ENCODE results near the gene TMEM92.

TMEM92 gene

DNA sequence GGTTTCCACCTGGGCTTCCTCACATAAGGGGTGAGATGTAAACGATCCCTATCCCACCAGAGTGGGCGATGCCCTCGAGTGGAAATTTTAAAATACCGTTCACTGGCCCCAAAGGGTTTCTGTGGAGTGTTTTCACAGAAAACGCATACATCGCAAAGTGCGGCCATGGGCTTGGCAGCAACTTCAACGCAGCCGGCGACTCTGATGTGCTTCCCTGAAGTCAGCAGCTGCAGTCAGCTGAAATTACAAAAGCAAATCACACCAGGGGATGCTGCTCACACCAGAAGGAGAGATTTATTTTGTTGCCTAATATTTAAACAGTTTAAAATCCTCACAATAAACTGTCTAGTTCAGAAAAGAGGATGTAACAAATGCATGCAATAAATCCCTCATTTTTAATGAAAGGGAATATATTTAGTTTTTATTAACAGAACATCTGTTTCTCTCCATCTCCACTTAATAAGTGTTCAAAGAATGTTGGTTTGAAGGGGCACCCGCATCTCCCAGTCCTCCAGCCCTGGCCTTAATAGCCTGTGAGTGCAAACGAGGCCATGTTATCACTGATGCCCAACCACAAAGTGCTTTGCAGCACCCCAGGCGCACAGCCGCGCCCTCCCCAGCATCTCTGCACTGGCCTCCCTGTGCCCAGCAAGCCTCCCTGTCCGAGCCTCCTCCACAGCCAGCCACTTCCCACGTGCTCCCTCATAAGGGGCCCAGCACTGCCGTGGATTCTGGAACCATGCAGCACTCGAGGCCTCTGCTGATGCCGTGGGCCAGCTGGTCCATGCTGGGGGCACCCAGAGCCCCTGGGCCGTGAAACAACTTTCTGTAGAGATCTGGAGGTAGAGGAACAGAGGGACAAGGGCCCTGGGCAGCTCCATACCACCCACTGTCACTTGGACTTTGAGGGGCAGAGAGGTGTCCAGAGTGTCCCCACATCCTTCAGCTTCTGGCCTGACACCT lies 54.4 kb downstream of the TMEM92 start:
- H3K9me3 ChIP-seq = no peaks in the 10 kb centered on the region
- DNase-seq = no peak
- TF ChIP-seq CTCF (IDR thresholded peaks at IDR 0.05; ENCODE audit: low read depth, low read length) = no peak
- H3K4me3 ChIP-seq (ENCODE audit: low read depth, low read length) = no peak overlapping the region
- no peaks in the 10 kb centered on the region for H3K36me3 ChIP-seq
- no peaks in the 10 kb centered on the region for H3K4me1 ChIP-seq
- H3K27me3 ChIP-seq = peaks cover 9% of the 10 kb centered on the region; the same call in 1 of the 2 replicates

- H3K9me3 ChIP-seq = no peaks in the 10 kb centered on the region
- H3K4me1 ChIP-seq = no peaks in the 10 kb centered on the region
- no peak overlapping the region for H3K4me3 ChIP-seq (ENCODE audit: low read depth, low read length)
Observed at GRCh38 chr17:50329716-50330115, 55.5 kb downstream of the TMEM92 start.

DNA sequence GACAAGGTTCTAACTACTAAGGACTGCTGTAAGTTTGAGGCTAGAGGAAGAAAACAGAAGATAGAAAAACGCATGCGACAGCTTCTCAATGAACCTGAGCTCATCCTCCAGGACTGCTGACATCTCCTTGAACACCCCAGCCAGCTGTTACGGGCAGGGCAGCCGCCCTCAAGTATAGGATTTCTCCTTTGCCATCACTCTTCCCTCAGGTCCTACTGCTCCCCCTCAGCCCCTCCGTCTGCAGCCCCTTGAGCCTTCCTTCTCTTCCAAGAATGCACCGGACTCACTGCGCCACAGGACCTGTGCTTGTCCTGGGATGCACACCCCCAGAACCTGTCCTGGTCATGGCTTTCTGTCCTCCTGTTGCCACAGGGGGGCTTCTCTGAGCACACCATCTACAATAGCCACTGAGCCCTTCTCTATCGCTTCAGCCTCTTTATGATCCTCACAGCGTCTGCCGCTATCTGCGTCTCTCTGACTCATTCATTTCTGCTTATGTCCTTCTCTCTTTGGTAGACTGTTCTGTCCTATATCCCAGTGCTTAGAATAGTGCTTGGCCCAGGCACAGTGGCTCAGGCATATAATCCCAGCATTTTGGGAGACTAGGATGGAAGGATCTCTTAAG lies 56.0 kb downstream of the TMEM92 start:
- Histone ChIP-seq H3K4me1 (no peaks in the 10 kb centered on the region), H3K27me3 (peaks cover 11% of the 10 kb centered on the region; the same call in 1 of the 2 replicates), H3K36me3 (no peaks in the 10 kb centered on the region), H3K9me3 (no peaks in the 10 kb centered on the region), H3K4me3 (ENCODE audit: low read depth, low read length) (no peak overlapping the region)
- no peak for DNase-seq
- no peak for TF ChIP-seq CTCF (IDR thresholded peaks at IDR 0.05; ENCODE audit: low read depth, low read length)

More at GRCh38 chr17:50329716-50330115, 55.5 kb downstream of the TMEM92 start:
- no peak for DNase-seq
- peaks cover 9% of the 10 kb centered on the region; the same call in 1 of the 2 replicates for H3K27me3 ChIP-seq
- H3K36me3 ChIP-seq = no peaks in the 10 kb centered on the region
- TF ChIP-seq CTCF (IDR thresholded peaks at IDR 0.05; ENCODE audit: low read depth, low read length) = no peak

Data from BE2C (cell line).